SK-N-SH (cell line): ENCODE results near the gene SLC12A5. TPM values are rescaled to one million over a fixed set of nuclear protein-coding genes. Genes with fewer than 3 reads are reported as not detected.

Source experiments
- CTCF ChIA-PET: fragments of 300-600, 350-600 bp; formaldehyde crosslinking; extraction: SDS; loops from one replicate; lab custom pipeline; 2021; lab: Yijun Ruan, JAX
- POLR2A ChIA-PET: fragments of 350-600 bp; sonication (Branson Sonifier 250); formaldehyde crosslinking; extraction: SDS; loops from one replicate; lab custom pipeline; 2020; ENCODE audit warnings: antibody characterized with exemption, inconsistent platforms; lab: Yijun Ruan, JAX
- DNase-seq: peaks from one replicate; pipeline ENCODE4 v3.0.0; 2012
- H2AFZ ChIP-seq: fragments of 200-600 bp; sonication (generic); 2 replicates; pipeline ENCODE4 v1.8.1; 2016; ENCODE audit warnings: antibody characterized with exemption, mild to moderate bottlenecking, low read depth
- H3F3A ChIP-seq: fragments of 200-600 bp; sonication (generic); replicated peaks from 2 replicates; pipeline ENCODE3; 2016; ENCODE audit warnings: antibody characterized with exemption, mild to moderate bottlenecking; ENCODE audit not compliant: insufficient read depth
- H3K27ac ChIP-seq, 2 experiments: fragments of 200-500 bp in 1 of 2; fragments of 200-600 bp in 1 of 2; sonication (Bioruptor generic) in 1 of 2; sonication (generic), shearing (Covaris generic) in 1 of 2; 2 replicates each; pipeline versions ENCODE4 v1.5.1 to v1.6.1; 2014 to 2016; ENCODE audit warnings: low read depth in 2 of 2, inconsistent platforms in 1 of 2, low read length in 1 of 2, mild to moderate bottlenecking in 1 of 2, mixed read lengths in 1 of 2
- H3K27me3 ChIP-seq: fragments of 200-600 bp; sonication (generic), shearing (Covaris generic); 2 replicates; pipeline ENCODE4 v1.6.1; 2016; ENCODE audit warnings: mixed run types; ENCODE audit not compliant: insufficient read depth
- H3K36me3 ChIP-seq, 2 experiments: fragments of 200-500 bp in 1 of 2; fragments of 200-600 bp in 1 of 2; sonication (Bioruptor generic) in 1 of 2; sonication (generic) in 1 of 2; replicated peaks in 1 of 2; 2 replicates each; pipeline versions ENCODE3 to v1.5.1; 2014 to 2016; ENCODE audit warnings: low read length in 1 of 2, mild to moderate bottlenecking in 1 of 2; ENCODE audit not compliant: insufficient read depth in 2 of 2, control insufficient read depth in 1 of 2
- H3K4me1 ChIP-seq, 2 experiments: fragments of 200-500 bp in 1 of 2; fragments of 200-600 bp in 1 of 2; sonication (Bioruptor generic) in 1 of 2; sonication (generic), shearing (Covaris generic) in 1 of 2; 2 replicates each; pipeline versions ENCODE4 v1.5.1 to v1.6.1; 2014 to 2016; ENCODE audit warnings: low read depth in 1 of 2, low read length in 1 of 2, mixed run types in 1 of 2; ENCODE audit not compliant: insufficient read depth in 2 of 2, control insufficient read depth in 1 of 2
- H3K4me2 ChIP-seq: fragments of 200-600 bp; sonication (generic), shearing (Covaris generic); 2 replicates; pipeline ENCODE4 v1.6.1; 2017; ENCODE audit warnings: mixed run types
- H3K4me3 ChIP-seq, 2 experiments: fragments of 200-500 bp in 1 of 2; fragments of 200-600 bp in 1 of 2; sonication (Bioruptor generic) in 1 of 2; sonication (generic), shearing (Covaris generic) in 1 of 2; 2 replicates each; pipeline versions ENCODE4 v1.5.1 to v1.8.1; 2014 to 2016; ENCODE audit warnings: low read depth in 2 of 2, inconsistent platforms in 1 of 2, low read length in 1 of 2, mild to moderate bottlenecking in 1 of 2, mixed read lengths in 1 of 2, moderate library complexity in 1 of 2
- H3K79me2 ChIP-seq: fragments of 200-600 bp; sonication (generic); 2 replicates; pipeline ENCODE4 v1.8.1; 2017; ENCODE audit warnings: mild to moderate bottlenecking; ENCODE audit not compliant: insufficient read depth
- H3K9ac ChIP-seq: fragments of 200-600 bp; sonication (generic); 2 replicates; pipeline ENCODE4 v1.6.1; 2017; ENCODE audit warnings: mixed run types
- H3K9me2 ChIP-seq: fragments of 200-600 bp; sonication (generic); 2 replicates; pipeline ENCODE4 v1.6.1; 2017; ENCODE audit warnings: mixed run types
- H3K9me3 ChIP-seq: fragments of 200-600 bp; sonication (generic); 2 replicates; pipeline ENCODE4 v1.6.1; 2017; ENCODE audit warnings: mixed run types, mild to moderate bottlenecking, moderate library complexity
- H4K20me1 ChIP-seq: fragments of 200-600 bp; sonication (generic); 2 replicates; pipeline ENCODE4 v1.6.1; 2017; ENCODE audit warnings: mild to moderate bottlenecking, mixed run types; ENCODE audit not compliant: insufficient read depth
- CHD2 ChIP-seq: fragments of 150-350 bp; IDR thresholded peaks from 2 replicates; pipeline ENCODE4 v1.6.1; 2018; ENCODE audit warnings: low read length; ENCODE audit not compliant: partially characterized antibody
- FOXJ3 ChIP-seq: sonication (generic); formaldehyde crosslinking; IDR thresholded peaks from 2 replicates; pipeline ENCODE4 v1.5.1; 2020; ENCODE audit warnings: mild to moderate bottlenecking, missing genetic modification reagents
- JUND ChIP-seq: IDR thresholded peaks from 2 replicates; pipeline ENCODE4 v1.4.0; 2012
- MXI1 ChIP-seq: IDR thresholded peaks from 2 replicates; pipeline ENCODE4 v1.6.1; 2012; ENCODE audit warnings: mild to moderate bottlenecking, low read depth, low read length, improper control_type of control experiment
- NRF1 ChIP-seq: IDR thresholded peaks from 2 replicates; pipeline ENCODE4 v1.6.1; 2012; ENCODE audit warnings: low read depth, mild to moderate bottlenecking, low read length
- RFX5 ChIP-seq: IDR thresholded peaks from 2 replicates; pipeline ENCODE4 v1.6.1; 2012; ENCODE audit warnings: mild to moderate bottlenecking, improper control_type of control experiment, low read length
- SIN3A ChIP-seq: IDR thresholded peaks from 2 replicates; pipeline ENCODE4 v1.6.1; 2012; ENCODE audit warnings: low read depth, mild to moderate bottlenecking, low read length, moderate library complexity, borderline replicate concordance
- YY1 ChIP-seq: IDR thresholded peaks from 2 replicates; pipeline ENCODE4 v1.4.0; 2012; ENCODE audit warnings: low read depth, mild to moderate bottlenecking
- WGBS: methylation state at CpG from one replicate; pipeline ENCODE4 v1.1.6; 2017; ENCODE audit warnings: low lambda C conversion rate; 5-methylcytosine and 5-hydroxymethylcytosine counted together
- polyA plus RNA-seq, 3 experiments: library from polyadenylated mRNA; depleted of rRNA; stranded (reverse); fragments of >200 nt; gene quantifications; 2 replicates each; pipeline ENCODE4 v1.2.3, GENCODE V29; 2012
- TF ChIP-seq, protein P1 (sequence below): fragments of 200-600 bp; sonication (generic); IDR thresholded peaks from 2 replicates; pipeline ENCODE4 v1.6.1; 2017; ENCODE audit warnings: antibody characterized with exemption, mild to moderate bottlenecking, moderate library complexity
- TF ChIP-seq, protein P2 (sequence below): IDR thresholded peaks from 2 replicates; pipeline ENCODE4; 2012
- TF ChIP-seq, protein P3 (sequence below): IDR thresholded peaks from 2 replicates; pipeline ENCODE4 v1.4.0; 2012; ENCODE audit warnings: low read depth, borderline replicate concordance

Gene SLC12A5
- polyA plus RNA-seq, 1 of the 3 experiments (the other 2 are of a cell fraction), result 19.9 TPM

DNA sequence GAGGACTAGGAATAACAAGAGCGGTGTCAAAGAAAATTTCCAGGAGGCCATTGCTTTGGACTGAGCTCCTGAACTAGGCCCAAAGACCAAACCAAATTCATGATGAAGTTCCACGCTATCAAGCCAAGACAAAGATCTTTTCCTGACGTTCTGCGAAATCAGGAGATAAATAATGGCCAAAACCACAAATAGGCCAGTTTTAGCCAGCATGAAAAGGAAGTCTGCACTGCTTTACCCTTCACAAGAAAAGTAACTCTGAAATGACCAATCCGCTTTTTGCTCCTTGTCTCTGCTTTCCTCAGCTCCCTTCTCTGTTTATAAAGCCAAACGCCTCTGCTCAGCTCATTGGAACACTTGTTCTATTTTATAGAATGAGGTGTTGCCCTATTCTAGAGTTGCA is 54.1 kb downstream of the SLC12A5 start (continued):
- TF ChIP-seq, protein P1, sequence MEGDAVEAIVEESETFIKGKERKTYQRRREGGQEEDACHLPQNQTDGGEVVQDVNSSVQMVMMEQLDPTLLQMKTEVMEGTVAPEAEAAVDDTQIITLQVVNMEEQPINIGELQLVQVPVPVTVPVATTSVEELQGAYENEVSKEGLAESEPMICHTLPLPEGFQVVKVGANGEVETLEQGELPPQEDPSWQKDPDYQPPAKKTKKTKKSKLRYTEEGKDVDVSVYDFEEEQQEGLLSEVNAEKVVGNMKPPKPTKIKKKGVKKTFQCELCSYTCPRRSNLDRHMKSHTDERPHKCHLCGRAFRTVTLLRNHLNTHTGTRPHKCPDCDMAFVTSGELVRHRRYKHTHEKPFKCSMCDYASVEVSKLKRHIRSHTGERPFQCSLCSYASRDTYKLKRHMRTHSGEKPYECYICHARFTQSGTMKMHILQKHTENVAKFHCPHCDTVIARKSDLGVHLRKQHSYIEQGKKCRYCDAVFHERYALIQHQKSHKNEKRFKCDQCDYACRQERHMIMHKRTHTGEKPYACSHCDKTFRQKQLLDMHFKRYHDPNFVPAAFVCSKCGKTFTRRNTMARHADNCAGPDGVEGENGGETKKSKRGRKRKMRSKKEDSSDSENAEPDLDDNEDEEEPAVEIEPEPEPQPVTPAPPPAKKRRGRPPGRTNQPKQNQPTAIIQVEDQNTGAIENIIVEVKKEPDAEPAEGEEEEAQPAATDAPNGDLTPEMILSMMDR, result no peak

- H3K27ac ChIP-seq, result no peak overlapping the region
- H4K20me1 ChIP-seq, result peaks cover 100% of the 10 kb centered on the region
- H3K36me3 ChIP-seq, result peaks cover 11 to 18% of the 10 kb centered on the region in 2 experiments
- H3K79me2 ChIP-seq, result peaks cover 100% of the 10 kb centered on the region
- CTCF ChIA-PET, result interaction anchor here (1.3 to 1.7 kb wide), 3 partner anchors 45 to 96 kb away, joined by 6 to 8 read pairs (median 6); no protein-coding TSS in a partner anchor
- peaks cover 4 to 14% of the 10 kb centered on the region in 2 experiments; a peak in 3 of 4 replicates for H3K4me1 ChIP-seq
- DNase-seq, result no peak
- no peaks in the 10 kb centered on the region for H3K27me3 ChIP-seq
- no peaks in the 10 kb centered on the region for H3K9me3 ChIP-seq
- no peak overlapping the region for H3K4me3 ChIP-seq
- H3K9ac ChIP-seq, result no peak overlapping the region
- POLR2A ChIA-PET, result no interaction called here
- H3K4me2 ChIP-seq, result no peak overlapping the region
- 90% methylated on average over 1 of the region's 1 CpG for WGBS
- H3K9me2 ChIP-seq, result no peaks in the 10 kb centered on the region
- TF ChIP-seq YY1 (no peak), MXI1 (no peak), NRF1 (no peak), JUND (no peak), SIN3A (no peak), RFX5 (no peak), FOXJ3 (no peak), CHD2 (no peak)
- TF ChIP-seq, protein P2, sequence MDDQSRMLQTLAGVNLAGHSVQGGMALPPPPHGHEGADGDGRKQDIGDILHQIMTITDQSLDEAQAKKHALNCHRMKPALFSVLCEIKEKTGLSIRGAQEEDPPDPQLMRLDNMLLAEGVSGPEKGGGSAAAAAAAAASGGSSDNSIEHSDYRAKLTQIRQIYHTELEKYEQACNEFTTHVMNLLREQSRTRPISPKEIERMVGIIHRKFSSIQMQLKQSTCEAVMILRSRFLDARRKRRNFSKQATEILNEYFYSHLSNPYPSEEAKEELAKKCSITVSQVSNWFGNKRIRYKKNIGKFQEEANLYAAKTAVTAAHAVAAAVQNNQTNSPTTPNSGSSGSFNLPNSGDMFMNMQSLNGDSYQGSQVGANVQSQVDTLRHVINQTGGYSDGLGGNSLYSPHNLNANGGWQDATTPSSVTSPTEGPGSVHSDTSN, result no peak
- TF ChIP-seq, protein P3, sequence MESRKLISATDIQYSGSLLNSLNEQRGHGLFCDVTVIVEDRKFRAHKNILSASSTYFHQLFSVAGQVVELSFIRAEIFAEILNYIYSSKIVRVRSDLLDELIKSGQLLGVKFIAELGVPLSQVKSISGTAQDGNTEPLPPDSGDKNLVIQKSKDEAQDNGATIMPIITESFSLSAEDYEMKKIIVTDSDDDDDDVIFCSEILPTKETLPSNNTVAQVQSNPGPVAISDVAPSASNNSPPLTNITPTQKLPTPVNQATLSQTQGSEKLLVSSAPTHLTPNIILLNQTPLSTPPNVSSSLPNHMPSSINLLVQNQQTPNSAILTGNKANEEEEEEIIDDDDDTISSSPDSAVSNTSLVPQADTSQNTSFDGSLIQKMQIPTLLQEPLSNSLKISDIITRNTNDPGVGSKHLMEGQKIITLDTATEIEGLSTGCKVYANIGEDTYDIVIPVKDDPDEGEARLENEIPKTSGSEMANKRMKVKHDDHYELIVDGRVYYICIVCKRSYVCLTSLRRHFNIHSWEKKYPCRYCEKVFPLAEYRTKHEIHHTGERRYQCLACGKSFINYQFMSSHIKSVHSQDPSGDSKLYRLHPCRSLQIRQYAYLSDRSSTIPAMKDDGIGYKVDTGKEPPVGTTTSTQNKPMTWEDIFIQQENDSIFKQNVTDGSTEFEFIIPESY, result no peak
- TF ChIP-seq, protein P1, result no peak
- no peak overlapping the region for H2AFZ ChIP-seq
- H3F3A ChIP-seq, result no peaks in the 10 kb centered on the region
These were observed 54.6 kb downstream of the SLC12A5 start for GRCh38 chr20:46083531-46084061.
